A673 (cell line): Measurements from ENCODE around the gene SCARB1.

Experiments used
- CTCF ChIP-seq: fragments of 300-800, 200-600 bp; sonication (generic); conservative IDR thresholded peaks from 2 replicates; pipeline ENCODE4 v1.5.1; 2017; ENCODE audit warnings: low read depth, mild to moderate bottlenecking, antibody characterized with exemption, low read length, moderate library complexity, mixed read lengths
- EZH2 ChIP-seq: fragments of 200-600 bp; sonication (generic); IDR thresholded peaks from 2 replicates; pipeline ENCODE4 v1.6.1; 2017; ENCODE audit warnings: borderline replicate concordance, low read depth, mild to moderate bottlenecking, mixed read lengths, antibody characterized with exemption, low read length; ENCODE audit not compliant: poor library complexity, severe bottlenecking

GRCh38 chr12:124738636-124739467 is 124.8 kb downstream of the SCARB1 start:
- TF ChIP-seq CTCF (no peak), EZH2 (no peak)
